ENCODE measurements around the gene MTREX. TPM values are rescaled to one million over a fixed set of nuclear protein-coding genes. Genes with fewer than 3 reads are reported as not detected.

The MTREX gene
- total and polyA plus RNA-seq, 10 of the 15 experiments (the other 5 are each of a cell fraction or from before 2014, with no cell fraction given): 20.1 to 102 (median 49.0) TPM

GRCh38 chr5:55258339-55258738 is 49.5 kb upstream of the MTREX start:
- RAD21 ChIA-PET (ENCODE audit: unreplicated experiment): no interaction called here
- no peaks in the 10 kb centered on the region for H3K4me1 ChIP-seq (ENCODE audit: control insufficient read depth, insufficient read depth, low read length)
- no peaks in the 10 kb centered on the region for H3K79me2 ChIP-seq (ENCODE audit: control insufficient read depth, insufficient read depth, low read length)
- no peak for FAIRE-seq
- H3K9me3 ChIP-seq (replicated peaks; ENCODE audit: control insufficient read depth, insufficient read depth, low read length): no peaks in the 10 kb centered on the region
- in situ Hi-C loops (cut with MboI) (no loop called here), intact Hi-C loops (cut with micrococcal nuclease; ENCODE audit: unreplicated experiment) (loop anchor here (5.0 kb wide), 1 partner anchor 86 kb away; the partner anchor contains the start of gene CDC20B)
- H2AFZ ChIP-seq (ENCODE audit: control insufficient read depth, low read depth, low read length): no peak overlapping the region
- POLR2A ChIA-PET: no interaction called here
- no TSS peak for BruUV-seq (replicated peaks)
- SMC1A ChIA-PET (ENCODE audit: uncharacterized antibody, unreplicated experiment): no interaction called here
- TF ChIP-seq KLF5 (IDR thresholded peaks at IDR 0.05; ENCODE audit: partially characterized antibody): no peak
- no peak for TF ChIP-seq RAD51 (IDR thresholded peaks at IDR 0.05)
- TF ChIP-seq ZBTB40 (IDR thresholded peaks at IDR 0.05; ENCODE audit: borderline replicate concordance): no peak
- TF ChIP-seq TAF1 (IDR thresholded peaks at IDR 0.05; ENCODE audit: borderline replicate concordance, low read depth, low read length): no peak
- no peak for TF ChIP-seq SUZ12 (IDR thresholded peaks at IDR 0.05; ENCODE audit: unreplicated experiment)
- TF ChIP-seq ZZZ3 (IDR thresholded peaks at IDR 0.05; ENCODE audit: control insufficient read depth, insufficient read length, low read depth): no peak
- TF ChIP-seq PKNOX1 (IDR thresholded peaks at IDR 0.05): no peak
- no peak for TF ChIP-seq REST (IDR thresholded peaks at IDR 0.05; ENCODE audit: low read depth, low read length)
- no peak overlapping the region for H3K27ac ChIP-seq (ENCODE audit: control insufficient read depth, insufficient read depth)
- no peak for ATAC-seq
- DNase-seq (ENCODE audit: low read depth, low spot score): no peak
- CTCF ChIA-PET: no interaction called here
- no peak overlapping the region for H3K9ac ChIP-seq (ENCODE audit: control insufficient read depth, insufficient read depth, low read length)
- 90% methylated on average over 3 of the region's 3 CpGs for WGBS (ENCODE audit: insufficient coverage, insufficient replicate concordance, low lambda C conversion rate, missing lambda C conversion rate)
- peaks cover 0 to 3% of the 10 kb centered on the region in 2 experiments; a peak in 2 of 4 replicates for H3K36me3 ChIP-seq (ENCODE audit: control insufficient read depth in 2 of 2, insufficient read depth in 2 of 2, low read length in 1 of 2)
- no peak overlapping the region for H3K4me2 ChIP-seq (ENCODE audit: control insufficient read depth, insufficient read depth)
- H3K4me3 ChIP-seq: no peak overlapping the region
- H4K20me1 ChIP-seq (ENCODE audit: control insufficient read depth, insufficient read depth): no peaks in the 10 kb centered on the region
- no peaks in the 10 kb centered on the region for H3K27me3 ChIP-seq (replicated peaks in 1 of 2; ENCODE audit: control insufficient read depth in 2 of 2, insufficient read depth in 2 of 2, low read length in 1 of 2)
